ENCODE measurements around the gene SOX6. TPM values are rescaled to one million over a fixed set of nuclear protein-coding genes. Genes with fewer than 3 reads are reported as not detected.

Gene SOX6
- total RNA-seq, 1 donor from 2014 or later: 1.4 TPM

DNA sequence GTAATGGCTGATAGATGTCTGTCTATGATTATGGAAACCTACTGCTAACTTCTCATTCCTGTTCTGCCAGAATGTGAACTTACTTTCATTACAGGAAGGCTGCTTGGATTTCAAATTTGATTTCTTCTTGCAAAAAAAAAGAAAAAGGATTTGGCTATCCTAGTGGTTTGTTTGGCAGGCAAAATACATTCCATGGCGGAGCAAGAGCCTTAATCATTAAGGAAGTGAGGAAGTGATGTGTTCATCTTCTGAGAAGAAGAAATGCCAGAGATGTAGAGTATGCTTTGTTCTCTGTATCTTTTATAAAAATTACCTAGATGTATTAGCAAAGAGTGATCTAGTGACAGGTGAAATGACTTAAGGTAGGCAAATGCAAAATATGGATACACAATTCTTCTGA is 356.3 kb downstream of the SOX6 start:
- Mint-ChIP-seq H3K27ac (ENCODE audit: unreplicated experiment) (no peak overlapping the region), H3K4me3 (ENCODE audit: unreplicated experiment) (no peak overlapping the region), H3K9me3 (ENCODE audit: unreplicated experiment) (no peaks in the 10 kb centered on the region), H3K27me3 (ENCODE audit: unreplicated experiment) (no peaks in the 10 kb centered on the region), H3K36me3 (ENCODE audit: unreplicated experiment) (no peaks in the 10 kb centered on the region), H3K4me1 (ENCODE audit: low read depth, unreplicated experiment) (peaks cover 4% of the 10 kb centered on the region)
- TF ChIP-seq, protein P1, sequence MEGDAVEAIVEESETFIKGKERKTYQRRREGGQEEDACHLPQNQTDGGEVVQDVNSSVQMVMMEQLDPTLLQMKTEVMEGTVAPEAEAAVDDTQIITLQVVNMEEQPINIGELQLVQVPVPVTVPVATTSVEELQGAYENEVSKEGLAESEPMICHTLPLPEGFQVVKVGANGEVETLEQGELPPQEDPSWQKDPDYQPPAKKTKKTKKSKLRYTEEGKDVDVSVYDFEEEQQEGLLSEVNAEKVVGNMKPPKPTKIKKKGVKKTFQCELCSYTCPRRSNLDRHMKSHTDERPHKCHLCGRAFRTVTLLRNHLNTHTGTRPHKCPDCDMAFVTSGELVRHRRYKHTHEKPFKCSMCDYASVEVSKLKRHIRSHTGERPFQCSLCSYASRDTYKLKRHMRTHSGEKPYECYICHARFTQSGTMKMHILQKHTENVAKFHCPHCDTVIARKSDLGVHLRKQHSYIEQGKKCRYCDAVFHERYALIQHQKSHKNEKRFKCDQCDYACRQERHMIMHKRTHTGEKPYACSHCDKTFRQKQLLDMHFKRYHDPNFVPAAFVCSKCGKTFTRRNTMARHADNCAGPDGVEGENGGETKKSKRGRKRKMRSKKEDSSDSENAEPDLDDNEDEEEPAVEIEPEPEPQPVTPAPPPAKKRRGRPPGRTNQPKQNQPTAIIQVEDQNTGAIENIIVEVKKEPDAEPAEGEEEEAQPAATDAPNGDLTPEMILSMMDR (IDR thresholded peaks at IDR 0.05; ENCODE audit: partially characterized antibody, unreplicated experiment): no peak
- no peak for DNase-seq

DNA sequence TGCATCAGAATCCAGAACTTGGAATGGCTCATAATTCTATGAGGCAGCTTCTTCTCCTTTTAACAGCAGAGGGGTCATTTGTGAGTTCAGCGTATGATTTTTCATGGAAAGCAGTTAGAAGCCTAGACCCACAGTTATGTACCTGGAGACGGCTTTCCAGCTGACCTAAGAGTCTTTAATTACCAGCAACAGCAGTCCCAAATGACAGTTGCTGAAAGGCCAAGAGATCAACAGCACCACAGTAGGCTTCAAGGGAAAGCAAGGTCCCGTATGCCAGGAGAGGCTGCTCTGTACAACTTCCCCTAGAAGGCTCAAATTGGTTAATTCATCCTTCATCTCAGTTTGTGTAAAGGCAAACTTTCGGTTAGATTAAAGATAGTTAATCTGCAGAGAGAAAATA is 363.0 kb downstream of the SOX6 start:
- H3K27ac Mint-ChIP-seq (ENCODE audit: unreplicated experiment): no peak overlapping the region
- H3K4me3 Mint-ChIP-seq (ENCODE audit: unreplicated experiment): no peak overlapping the region
- DNase-seq: no peak
- H3K27me3 Mint-ChIP-seq (ENCODE audit: unreplicated experiment): peaks cover 3% of the 10 kb centered on the region
- TF ChIP-seq, protein P1 (IDR thresholded peaks at IDR 0.05; ENCODE audit: partially characterized antibody, unreplicated experiment): no peak
- no peaks in the 10 kb centered on the region for H3K4me1 Mint-ChIP-seq (ENCODE audit: low read depth, unreplicated experiment)
- H3K9me3 Mint-ChIP-seq (ENCODE audit: unreplicated experiment): no peaks in the 10 kb centered on the region
- no peaks in the 10 kb centered on the region for H3K36me3 Mint-ChIP-seq (ENCODE audit: unreplicated experiment)

DNA sequence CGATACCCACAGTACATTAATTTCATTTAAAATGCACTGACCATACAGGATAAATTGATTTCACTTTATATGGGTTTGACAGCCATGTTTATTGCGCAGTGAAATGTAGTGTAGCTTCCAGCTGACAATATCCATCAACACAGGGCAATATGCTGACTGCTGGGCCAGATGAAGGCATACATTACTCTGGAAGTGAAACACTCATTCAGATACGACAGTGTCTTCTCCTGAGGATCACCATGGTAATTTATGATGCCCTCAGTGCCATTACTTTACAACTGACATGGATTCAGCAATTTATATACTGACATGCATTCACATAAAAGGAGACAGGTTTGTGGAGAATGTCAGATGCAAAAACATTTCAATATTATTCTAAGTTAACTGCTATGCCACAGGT is 365.1 kb downstream of the SOX6 start:
- H3K36me3 Mint-ChIP-seq (ENCODE audit: unreplicated experiment): no peaks in the 10 kb centered on the region
- H3K27ac Mint-ChIP-seq (ENCODE audit: unreplicated experiment): no peak overlapping the region
- TF ChIP-seq, protein P1 (IDR thresholded peaks at IDR 0.05; ENCODE audit: partially characterized antibody, unreplicated experiment): no peak
- no peak for DNase-seq
- no peak overlapping the region for H3K4me3 Mint-ChIP-seq (ENCODE audit: unreplicated experiment)
- no peaks in the 10 kb centered on the region for H3K4me1 Mint-ChIP-seq (ENCODE audit: low read depth, unreplicated experiment)
- H3K27me3 Mint-ChIP-seq (ENCODE audit: unreplicated experiment): peaks cover 5% of the 10 kb centered on the region
- no peaks in the 10 kb centered on the region for H3K9me3 Mint-ChIP-seq (ENCODE audit: unreplicated experiment)

DNA sequence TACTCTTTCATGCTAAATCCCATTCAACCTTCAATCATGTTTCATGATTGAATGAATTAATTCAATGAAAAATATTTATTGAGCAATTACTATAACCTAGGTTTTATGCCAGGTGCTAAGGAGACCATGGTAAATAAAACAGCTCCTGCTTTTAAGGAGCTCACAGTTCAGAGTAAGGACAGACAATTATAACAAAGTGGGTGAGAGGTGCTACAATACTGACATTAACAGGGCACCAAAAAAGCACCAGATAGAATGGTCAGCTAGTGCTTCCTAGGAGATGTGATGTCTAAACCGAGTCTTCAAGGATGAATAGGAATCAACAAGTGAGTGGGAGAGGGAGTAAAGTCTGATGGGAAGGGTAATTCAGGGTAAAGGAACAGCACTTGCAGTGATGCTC is 366.7 kb downstream of the SOX6 start:
- Mint-ChIP-seq H3K36me3 (ENCODE audit: unreplicated experiment) (no peaks in the 10 kb centered on the region), H3K4me1 (ENCODE audit: low read depth, unreplicated experiment) (no peaks in the 10 kb centered on the region), H3K27me3 (ENCODE audit: unreplicated experiment) (peaks cover 6% of the 10 kb centered on the region), H3K27ac (ENCODE audit: unreplicated experiment) (no peak overlapping the region), H3K4me3 (ENCODE audit: unreplicated experiment) (no peak overlapping the region), H3K9me3 (ENCODE audit: unreplicated experiment) (no peaks in the 10 kb centered on the region)
- DNase-seq: no peak
- TF ChIP-seq, protein P1 (IDR thresholded peaks at IDR 0.05; ENCODE audit: partially characterized antibody, unreplicated experiment): no peak

DNA sequence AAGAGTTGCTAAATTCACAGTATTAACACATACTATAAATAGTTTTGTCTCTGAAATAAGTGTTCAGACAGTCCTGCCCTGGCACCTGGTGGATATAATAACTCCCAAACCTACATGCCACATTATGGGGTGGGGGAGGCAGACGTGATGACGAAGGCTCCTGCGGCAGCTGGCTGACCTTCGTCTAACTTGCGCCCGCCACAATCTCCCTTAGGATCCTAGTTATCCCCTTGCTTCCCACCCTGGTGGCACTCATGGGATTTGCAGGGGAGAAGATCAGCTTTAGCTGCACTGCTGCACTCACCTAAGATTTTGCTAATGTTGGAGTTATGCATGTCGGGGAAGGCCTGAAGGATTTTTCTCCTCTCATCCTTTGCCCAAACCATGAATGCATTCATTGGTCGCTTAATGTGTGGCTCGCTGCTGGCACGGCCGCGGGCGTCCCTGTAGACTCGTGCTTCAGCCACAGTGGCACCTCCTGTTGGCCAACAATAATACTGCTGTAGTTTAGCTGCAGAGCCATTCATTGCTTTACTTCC is 367.6 kb downstream of the SOX6 start:
- H3K27ac Mint-ChIP-seq (ENCODE audit: unreplicated experiment): no peak overlapping the region
- H3K4me3 Mint-ChIP-seq (ENCODE audit: unreplicated experiment): no peak overlapping the region
- no peaks in the 10 kb centered on the region for H3K36me3 Mint-ChIP-seq (ENCODE audit: unreplicated experiment)
- TF ChIP-seq, protein P1 (IDR thresholded peaks at IDR 0.05; ENCODE audit: partially characterized antibody, unreplicated experiment): peak; percentile 64
- H3K4me1 Mint-ChIP-seq (ENCODE audit: low read depth, unreplicated experiment): no peaks in the 10 kb centered on the region
- peak; percentile 48 for DNase-seq
- H3K9me3 Mint-ChIP-seq (ENCODE audit: unreplicated experiment): no peaks in the 10 kb centered on the region
- peaks cover 6% of the 10 kb centered on the region for H3K27me3 Mint-ChIP-seq (ENCODE audit: unreplicated experiment)
